Measurements from ENCODE around the gene KCNE4. TPM values are rescaled to one million over a fixed set of nuclear protein-coding genes. Genes with fewer than 3 reads are reported as not detected.

Gene KCNE4
- total RNA-seq, 1 donor from 2014 or later, result 3.5 TPM

- Mint-ChIP-seq H3K36me3 (ENCODE audit: unreplicated experiment) (no peaks in the 10 kb centered on the region), H3K27me3 (ENCODE audit: unreplicated experiment) (no peaks in the 10 kb centered on the region), H3K4me1 (ENCODE audit: unreplicated experiment) (peaks cover 69% of the 10 kb centered on the region), H3K9me3 (ENCODE audit: unreplicated experiment) (no peaks in the 10 kb centered on the region), H3K4me3 (ENCODE audit: unreplicated experiment) (no peak overlapping the region), H3K27ac (ENCODE audit: unreplicated experiment) (peak overlapping the region; percentile 76)
- DNase-seq (ENCODE audit: extremely low spot score, unreplicated experiment), result no peak
- TF ChIP-seq CTCF (IDR thresholded peaks at IDR 0.05), result no peak
Measured at GRCh38 chr2:223062396-223062795, 10.4 kb downstream of the KCNE4 start.

GRCh38 chr2:223065107-223065506 is 13.1 kb downstream of the KCNE4 start:
- Mint-ChIP-seq H3K36me3 (ENCODE audit: unreplicated experiment) (no peaks in the 10 kb centered on the region), H3K27me3 (ENCODE audit: unreplicated experiment) (no peaks in the 10 kb centered on the region), H3K9me3 (ENCODE audit: unreplicated experiment) (no peaks in the 10 kb centered on the region), H3K27ac (ENCODE audit: unreplicated experiment) (no peak overlapping the region), H3K4me3 (ENCODE audit: unreplicated experiment) (no peak overlapping the region), H3K4me1 (ENCODE audit: unreplicated experiment) (peaks cover 54% of the 10 kb centered on the region)
- no peak for TF ChIP-seq CTCF (IDR thresholded peaks at IDR 0.05)
- DNase-seq (ENCODE audit: extremely low spot score, unreplicated experiment), result no peak

GRCh38 chr2:223066721-223067120 is 14.7 kb downstream of the KCNE4 start:
- no peaks in the 10 kb centered on the region for H3K27me3 Mint-ChIP-seq (ENCODE audit: unreplicated experiment)
- H3K36me3 Mint-ChIP-seq (ENCODE audit: unreplicated experiment), result no peaks in the 10 kb centered on the region
- no peak for DNase-seq (ENCODE audit: extremely low spot score, unreplicated experiment)
- peak overlapping the region; percentile 32 for H3K27ac Mint-ChIP-seq (ENCODE audit: unreplicated experiment)
- TF ChIP-seq CTCF (IDR thresholded peaks at IDR 0.05), result no peak
- H3K9me3 Mint-ChIP-seq (ENCODE audit: unreplicated experiment), result peaks cover 4% of the 10 kb centered on the region
- no peak overlapping the region for H3K4me3 Mint-ChIP-seq (ENCODE audit: unreplicated experiment)
- H3K4me1 Mint-ChIP-seq (ENCODE audit: unreplicated experiment), result peaks cover 41% of the 10 kb centered on the region

- TF ChIP-seq CTCF (IDR thresholded peaks at IDR 0.05), result no peak
- peaks cover 4% of the 10 kb centered on the region for H3K9me3 Mint-ChIP-seq (ENCODE audit: unreplicated experiment)
- peaks cover 33% of the 10 kb centered on the region for H3K4me1 Mint-ChIP-seq (ENCODE audit: unreplicated experiment)
- no peak overlapping the region for H3K4me3 Mint-ChIP-seq (ENCODE audit: unreplicated experiment)
- DNase-seq (ENCODE audit: extremely low spot score, unreplicated experiment), result no peak
- no peaks in the 10 kb centered on the region for H3K36me3 Mint-ChIP-seq (ENCODE audit: unreplicated experiment)
- H3K27me3 Mint-ChIP-seq (ENCODE audit: unreplicated experiment), result no peaks in the 10 kb centered on the region
- H3K27ac Mint-ChIP-seq (ENCODE audit: unreplicated experiment), result no peak overlapping the region
Measured at GRCh38 chr2:223068071-223068470, 16.1 kb downstream of the KCNE4 start.

GRCh38 chr2:223069465-223069864 is 17.5 kb downstream of the KCNE4 start:
- H3K27me3 Mint-ChIP-seq (ENCODE audit: unreplicated experiment), result no peaks in the 10 kb centered on the region
- H3K4me3 Mint-ChIP-seq (ENCODE audit: unreplicated experiment), result no peak overlapping the region
- TF ChIP-seq CTCF (IDR thresholded peaks at IDR 0.05), result no peak
- no peaks in the 10 kb centered on the region for H3K36me3 Mint-ChIP-seq (ENCODE audit: unreplicated experiment)
- no peak for DNase-seq (ENCODE audit: extremely low spot score, unreplicated experiment)
- H3K9me3 Mint-ChIP-seq (ENCODE audit: unreplicated experiment), result peaks cover 4% of the 10 kb centered on the region
- H3K27ac Mint-ChIP-seq (ENCODE audit: unreplicated experiment), result no peak overlapping the region
- peaks cover 19% of the 10 kb centered on the region for H3K4me1 Mint-ChIP-seq (ENCODE audit: unreplicated experiment)
